HG03135 (cell line): ENCODE results near the gene FOXE1.

Source experiments
- ATAC-seq: cut with Tn5 transposase; IDR thresholded peaks from one replicate; pipeline ENCODE4 v1.9.1; 2021; ENCODE audit warnings: mild to moderate bottlenecking, moderate library complexity; ENCODE audit not compliant: unreplicated experiment

The FOXE1 gene

GRCh38 chr9:97853056-97853843 lies at the start of gene FOXE1:
Gene FOXE1 (plus strand): TSS chr9:97853226. CDS start chr9:97853915, 689 bp downstream.
- ATAC-seq: no peak

- no peak for ATAC-seq
Observed at GRCh38 chr9:97804059-97804365, 49.0 kb upstream of the FOXE1 start.

GRCh38 chr9:97806721-97807120 lies 46.3 kb upstream of the FOXE1 start:
- no peak for ATAC-seq

- ATAC-seq: no peak
Observed at GRCh38 chr9:97807681-97808080, 45.3 kb upstream of the FOXE1 start.

DNA sequence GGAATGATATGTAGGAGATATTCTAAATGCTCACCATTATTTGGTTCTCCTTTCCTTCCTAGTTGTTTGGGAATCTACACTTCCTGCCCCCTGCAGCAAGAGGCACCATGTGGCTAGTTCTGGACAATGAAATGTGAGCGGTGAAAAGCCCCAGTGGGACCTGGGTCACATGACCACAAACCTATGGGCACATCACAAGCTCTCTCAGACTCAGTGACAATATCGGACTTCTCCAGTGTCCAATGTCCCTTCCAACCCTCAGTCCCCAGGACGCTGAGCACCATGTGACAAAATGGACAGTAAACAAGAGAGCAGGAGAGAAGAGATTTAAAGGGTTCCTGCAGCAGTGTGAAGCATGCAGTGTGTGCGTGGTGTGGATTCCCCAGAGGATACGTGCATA lies 44.6 kb upstream of the FOXE1 start:
- ATAC-seq: no peak

GRCh38 chr9:97808972-97809371 lies 44.1 kb upstream of the FOXE1 start:
- no peak for ATAC-seq

DNA sequence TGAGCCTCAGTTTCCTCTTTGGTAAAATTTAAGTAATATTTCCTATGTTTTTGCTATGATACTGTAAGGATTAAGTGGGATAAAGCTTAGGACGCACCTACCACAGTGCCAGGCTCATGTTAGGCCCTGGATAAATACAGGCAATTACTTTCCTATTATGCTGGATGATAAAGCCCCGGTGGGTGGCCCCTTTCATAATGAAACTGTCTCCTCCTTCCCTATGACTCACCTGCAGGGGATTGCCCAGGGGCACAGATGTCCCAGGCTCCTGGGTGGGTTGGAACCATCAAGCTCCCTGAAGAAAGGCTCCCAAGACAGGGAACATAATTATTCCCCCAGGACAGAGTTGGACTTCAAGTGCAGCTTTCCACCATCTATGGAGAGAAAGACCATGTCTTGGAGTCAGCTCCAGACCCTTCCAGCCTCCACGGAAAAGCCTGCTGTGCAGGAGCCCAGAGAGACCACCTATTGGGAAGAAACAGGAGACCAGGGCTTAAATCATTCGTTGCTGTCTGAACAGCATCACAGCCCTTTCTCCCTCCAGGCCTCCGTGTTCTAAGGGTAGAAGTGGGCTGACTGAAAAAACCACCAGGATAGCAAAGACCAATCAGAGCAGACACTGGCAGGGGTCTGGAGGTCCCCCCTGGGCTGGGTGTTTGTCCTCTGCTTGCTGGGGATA lies 43.2 kb upstream of the FOXE1 start:
- no peak for ATAC-seq

DNA sequence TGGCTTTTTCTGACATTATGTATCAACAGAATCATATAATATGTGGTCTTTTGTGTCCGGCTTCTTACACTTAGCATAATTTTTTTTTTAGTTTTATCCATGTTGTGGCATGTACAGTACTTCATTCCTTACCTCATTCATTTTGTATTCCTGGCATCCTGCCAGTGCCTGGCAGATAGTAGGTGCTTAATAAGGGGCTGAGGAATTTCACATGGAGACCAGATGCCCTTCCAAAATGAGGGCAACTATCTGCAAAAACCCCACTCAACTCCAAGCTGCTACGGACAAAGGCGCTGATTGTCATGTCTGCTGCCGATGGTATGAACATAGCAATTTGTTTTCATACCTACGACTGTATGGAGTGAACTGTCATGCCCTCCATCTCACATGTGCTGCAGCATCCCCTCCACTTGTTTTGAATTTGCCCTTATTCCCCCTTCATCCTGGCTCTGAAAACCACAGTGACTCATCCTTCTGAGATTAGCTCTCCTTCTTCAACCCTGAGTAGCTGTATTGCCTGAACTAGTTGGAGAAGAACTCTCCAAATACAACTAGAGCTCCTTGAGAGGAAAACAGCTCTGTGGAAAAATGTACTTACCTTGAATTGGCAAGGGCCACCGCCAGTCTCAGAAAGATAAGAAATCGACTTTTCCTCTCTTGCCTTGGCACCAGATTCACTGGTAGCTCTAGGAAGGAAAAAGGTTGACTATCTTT lies 41.3 kb upstream of the FOXE1 start:
- no peak for ATAC-seq

- no peak for ATAC-seq
Observed at GRCh38 chr9:97812247-97812543, 40.8 kb upstream of the FOXE1 start.

DNA sequence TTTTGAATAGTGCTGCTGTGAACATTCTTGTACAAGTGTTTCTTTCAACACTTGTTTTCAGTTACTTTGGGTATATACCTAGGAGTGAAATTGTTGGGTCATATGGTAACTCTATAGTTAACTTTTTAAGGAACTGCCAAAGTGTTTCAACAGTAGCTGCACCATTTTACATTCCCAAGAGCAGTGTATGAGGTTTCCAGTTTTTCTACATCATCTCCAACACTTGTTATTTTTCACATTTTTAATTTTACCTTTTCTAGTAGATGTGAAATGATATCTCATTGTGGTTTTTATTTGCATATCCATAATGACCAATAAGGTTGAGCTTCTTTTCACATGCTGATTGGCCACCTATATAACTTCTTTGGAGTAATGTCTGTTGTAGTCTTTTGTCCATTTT lies 40.0 kb upstream of the FOXE1 start:
- no peak for ATAC-seq

DNA sequence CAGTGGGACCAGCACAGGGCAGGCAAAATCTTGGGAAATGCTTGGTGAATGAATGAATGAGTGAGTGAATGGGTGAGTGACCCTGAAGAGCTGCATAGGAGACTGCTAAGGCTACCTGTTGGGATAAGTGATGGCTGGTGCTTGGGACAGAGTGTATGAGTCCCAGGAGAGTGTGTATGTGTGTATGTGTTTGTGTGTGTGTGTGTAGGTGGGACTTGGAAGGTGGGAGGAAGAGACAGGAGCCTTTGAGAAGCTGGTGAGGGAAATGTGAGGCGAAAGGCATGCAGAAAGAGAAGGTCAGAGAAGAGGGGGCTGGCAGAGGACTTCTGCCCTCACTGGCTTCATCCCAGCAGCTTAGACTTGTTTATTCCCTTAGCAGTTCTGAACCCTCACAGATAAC lies 33.3 kb upstream of the FOXE1 start:
- no peak for ATAC-seq

- no peak for ATAC-seq
Observed at GRCh38 chr9:97820373-97820772, 32.7 kb upstream of the FOXE1 start.

- no peak for ATAC-seq
Observed at GRCh38 chr9:97830884-97831829, 21.9 kb upstream of the FOXE1 start.

- ATAC-seq: no peak
Observed at GRCh38 chr9:97831843-97832636, 21.0 kb upstream of the FOXE1 start.

DNA sequence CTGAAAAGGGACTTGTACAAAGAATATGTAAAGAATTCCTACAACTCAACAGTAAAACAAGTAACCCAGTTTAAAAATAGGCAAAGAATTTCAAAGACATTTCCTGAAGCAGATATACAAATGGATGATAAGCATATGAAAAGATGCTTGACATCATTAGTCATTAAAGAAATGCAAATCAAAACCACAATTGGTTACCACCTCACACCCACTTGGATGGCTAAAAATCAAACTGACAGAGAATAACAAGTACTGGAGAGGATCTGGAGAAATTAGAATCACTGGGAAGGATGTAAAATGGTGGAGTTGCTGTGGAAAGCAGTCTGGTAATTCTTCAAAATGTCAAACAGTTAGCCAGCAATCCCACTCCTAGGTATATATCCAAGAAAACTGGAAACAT lies 12.5 kb upstream of the FOXE1 start:
- no peak for ATAC-seq

DNA sequence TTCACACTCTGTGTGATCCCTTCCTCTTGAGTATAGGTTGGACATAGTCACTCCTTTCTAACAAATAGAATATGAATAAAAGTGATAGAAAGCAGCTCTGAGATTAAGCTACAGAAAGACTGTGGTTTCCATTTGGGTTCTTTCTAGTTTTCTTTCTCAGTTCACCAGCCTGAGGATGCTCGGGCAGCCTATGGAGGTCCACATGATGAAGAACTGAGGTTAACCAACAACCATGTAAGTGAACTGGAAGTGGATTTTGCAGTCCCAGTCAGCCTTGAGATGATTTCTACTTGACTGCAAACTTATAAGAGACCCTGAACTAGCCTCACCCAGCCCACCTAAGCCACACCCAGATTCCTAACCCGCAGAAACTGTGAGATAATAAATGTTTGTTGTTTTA lies 10.1 kb upstream of the FOXE1 start:
- no peak for ATAC-seq

DNA sequence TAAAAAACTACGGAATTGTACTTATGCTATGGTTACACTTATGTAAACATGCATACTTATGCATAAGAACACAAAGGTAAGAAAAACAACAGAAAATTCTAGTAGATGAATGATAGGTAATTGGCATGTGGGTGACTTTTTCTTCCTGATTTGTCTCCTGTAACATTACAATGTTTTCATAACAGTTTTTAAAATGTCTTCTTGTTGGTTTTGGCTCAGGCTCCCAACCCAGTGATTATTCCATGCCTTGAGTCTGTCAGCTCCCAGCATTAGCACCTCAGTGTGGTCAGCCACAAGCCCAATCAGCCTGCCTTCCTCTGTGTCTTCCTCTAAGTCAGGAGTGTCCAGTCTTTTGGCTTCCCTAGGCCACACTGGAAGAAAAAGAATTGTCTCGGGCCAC lies 7.9 kb upstream of the FOXE1 start:
- no peak for ATAC-seq

DNA sequence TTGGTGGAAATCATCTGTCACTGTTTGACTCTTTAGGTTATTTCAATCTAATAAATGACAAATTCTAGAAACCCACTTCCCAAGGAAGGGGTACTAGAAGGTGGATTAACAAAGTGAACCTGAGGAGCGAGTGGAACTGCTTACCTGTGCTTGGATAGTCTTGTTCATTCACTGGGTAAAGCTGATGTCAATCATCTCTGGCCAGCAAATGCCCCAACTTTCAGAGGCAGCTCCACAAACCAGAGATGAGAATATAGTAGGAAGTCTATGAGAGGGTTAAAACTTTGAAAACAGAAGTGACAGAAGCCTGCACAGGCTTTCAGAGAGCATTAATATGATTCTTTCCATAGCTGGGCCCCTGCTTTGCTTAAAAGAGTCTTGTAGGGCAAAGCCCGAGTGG lies 7.3 kb upstream of the FOXE1 start:
- no peak for ATAC-seq

GRCh38 chr9:97846347-97846746 lies 6.7 kb upstream of the FOXE1 start:
- no peak for ATAC-seq

- no peak for ATAC-seq
Observed at GRCh38 chr9:97847474-97848214, 5.4 kb upstream of the FOXE1 start.
